SU-DHL-6 (cell line): ENCODE measurements around the gene SPDEF.

Experiments used
- EZH2phosphoT487 ChIP-seq: fragments of 200-600 bp; sonication (generic), shearing (Covaris generic); conservative IDR thresholded peaks from 2 replicates; pipeline ENCODE4 v1.6.1; 2018; ENCODE audit warnings: mild to moderate bottlenecking, antibody characterized with exemption, low read length, moderate library complexity, mixed read lengths
- TF ChIP-seq, protein P1 (sequence below): fragments of 200-600 bp; sonication (generic); IDR thresholded peaks from one replicate; pipeline ENCODE4 v1.5.1; 2017; ENCODE audit warnings: antibody characterized with exemption, mild to moderate bottlenecking, low read length, moderate library complexity; ENCODE audit not compliant: insufficient read depth, poor library complexity, severe bottlenecking

- TF ChIP-seq, protein P1, sequence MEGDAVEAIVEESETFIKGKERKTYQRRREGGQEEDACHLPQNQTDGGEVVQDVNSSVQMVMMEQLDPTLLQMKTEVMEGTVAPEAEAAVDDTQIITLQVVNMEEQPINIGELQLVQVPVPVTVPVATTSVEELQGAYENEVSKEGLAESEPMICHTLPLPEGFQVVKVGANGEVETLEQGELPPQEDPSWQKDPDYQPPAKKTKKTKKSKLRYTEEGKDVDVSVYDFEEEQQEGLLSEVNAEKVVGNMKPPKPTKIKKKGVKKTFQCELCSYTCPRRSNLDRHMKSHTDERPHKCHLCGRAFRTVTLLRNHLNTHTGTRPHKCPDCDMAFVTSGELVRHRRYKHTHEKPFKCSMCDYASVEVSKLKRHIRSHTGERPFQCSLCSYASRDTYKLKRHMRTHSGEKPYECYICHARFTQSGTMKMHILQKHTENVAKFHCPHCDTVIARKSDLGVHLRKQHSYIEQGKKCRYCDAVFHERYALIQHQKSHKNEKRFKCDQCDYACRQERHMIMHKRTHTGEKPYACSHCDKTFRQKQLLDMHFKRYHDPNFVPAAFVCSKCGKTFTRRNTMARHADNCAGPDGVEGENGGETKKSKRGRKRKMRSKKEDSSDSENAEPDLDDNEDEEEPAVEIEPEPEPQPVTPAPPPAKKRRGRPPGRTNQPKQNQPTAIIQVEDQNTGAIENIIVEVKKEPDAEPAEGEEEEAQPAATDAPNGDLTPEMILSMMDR: no peak
- no peak for TF ChIP-seq EZH2phosphoT487
Observed at GRCh38 chr6:34569361-34569973, 13.3 kb upstream of the SPDEF start.
